Fibroblast of lung (primary cell): Measurements from ENCODE around the gene C14orf119. TPM values are rescaled to one million over a fixed set of nuclear protein-coding genes. Genes with fewer than 3 reads are reported as not detected.

Source experiments
- DNase-seq, 2 donors: peaks; one replicate each; pipeline versions ENCODE4 v3.0.0 to v3.0.0-alpha.2; 2010; ENCODE audit warnings: low read depth in 2 of 2
- H2AFZ ChIP-seq: 2 replicates; pipeline ENCODE4 v1.5.1; 2012; ENCODE audit warnings: low read length, control low read depth, inconsistent platforms
- H3K27ac ChIP-seq: 2 replicates; pipeline ENCODE4 v1.5.1; 2011; ENCODE audit warnings: low read length, control low read depth; ENCODE audit not compliant: insufficient read depth
- H3K27me3 ChIP-seq: 2 replicates; pipeline ENCODE4 v1.5.1; 2011; ENCODE audit warnings: mild to moderate bottlenecking, low read length; ENCODE audit not compliant: control insufficient read depth, insufficient read depth
- H3K36me3 ChIP-seq: 2 replicates; pipeline ENCODE4 v1.5.1; 2011; ENCODE audit warnings: low read length; ENCODE audit not compliant: control insufficient read depth, insufficient read depth
- H3K4me1 ChIP-seq: 2 replicates; pipeline ENCODE4 v1.5.1; 2011; ENCODE audit warnings: low read length; ENCODE audit not compliant: control insufficient read depth, insufficient read depth; ENCODE audit errors: extremely low read depth
- H3K4me2 ChIP-seq: 2 replicates; pipeline ENCODE4 v1.5.1; 2011; ENCODE audit warnings: low read length, control low read depth; ENCODE audit not compliant: insufficient read depth; ENCODE audit errors: extremely low read depth
- H3K4me3 ChIP-seq, 4 experiments: fragments of 200-600 bp in 1 of 4; sonication (generic) in 1 of 4; replicated peaks in 1 of 4; 2 replicates each; pipeline ENCODE4 v1.5.1; 2011 to 2016; ENCODE audit warnings: low read length in 4 of 4, low read depth in 3 of 4, mild to moderate bottlenecking in 3 of 4, control low read depth in 2 of 4, inconsistent platforms in 1 of 4, mixed read lengths in 1 of 4; ENCODE audit not compliant: insufficient read depth in 1 of 4; ENCODE audit errors: control extremely low read depth in 1 of 4
- H3K79me2 ChIP-seq: 2 replicates; pipeline ENCODE4 v1.5.1; 2012; ENCODE audit warnings: mild to moderate bottlenecking, low read length, inconsistent platforms; ENCODE audit not compliant: control insufficient read depth, insufficient read depth
- H3K9ac ChIP-seq: 2 replicates; pipeline ENCODE4 v1.5.1; 2011; ENCODE audit warnings: mild to moderate bottlenecking, low read length, control low read depth; ENCODE audit not compliant: insufficient read depth
- H3K9me3 ChIP-seq: 2 replicates; pipeline ENCODE4 v1.5.1; 2012; ENCODE audit warnings: low read depth, low read length; ENCODE audit not compliant: control insufficient read depth, insufficient read depth
- H4K20me1 ChIP-seq: 2 replicates; pipeline ENCODE4 v1.5.1; 2011; ENCODE audit warnings: low read length; ENCODE audit not compliant: control insufficient read depth, insufficient read depth; ENCODE audit errors: extremely low read depth
- CTCF ChIP-seq, 2 donors: IDR thresholded peaks in 1 of 2; conservative IDR thresholded peaks in 1 of 2; 1 replicate in 1 of 2; 2 replicates in 1 of 2; pipeline ENCODE4 v1.5.1; 2011 to 2012; ENCODE audit warnings: low read length in 2 of 2, control low read depth in 1 of 2, inconsistent platforms in 1 of 2, low read depth in 1 of 2, mild to moderate bottlenecking in 1 of 2
- EZH2 ChIP-seq: IDR thresholded peaks from 2 replicates; pipeline ENCODE4 v1.5.1; 2012; ENCODE audit warnings: low read length, control low read depth, mild to moderate bottlenecking; ENCODE audit errors: missing control alignments
- polyA plus RNA-seq, 2 donors: library from polyadenylated mRNA; depleted of rRNA in 1 of 2; stranded (reverse) in 1 of 2; unstranded in 1 of 2; fragments of >200 nt; gene quantifications; 2 replicates each; pipeline ENCODE4 v1.2.1, GENCODE V29; 2011 to 2012; ENCODE audit warnings: missing spikeins in 1 of 2
- total RNA-seq: library from RNA; depleted of rRNA; stranded (reverse); fragments of >200 nt; gene quantifications from 2 replicates; pipeline ENCODE4 v1.2.1, GENCODE V29; 2014

Gene C14orf119
- total and polyA plus RNA-seq, 2 donors (not counting 1 experiment from before 2014, with no cell fraction given) = 55.0 to 115 TPM

- TF ChIP-seq CTCF (conservative IDR thresholded peaks at IDR 0.05 in 1 of 2, IDR thresholded peaks at IDR 0.05 in 1 of 2; ENCODE audit: low read depth in 1 of 2, low read length in 2 of 2) (no peak), EZH2 (no peak)
These were observed 3.7 kb upstream of the C14orf119 start for GRCh38 chr14:23091294-23092225.

GRCh38 chr14:23093104-23093503 is 2.2 kb upstream of the C14orf119 start:
- no peak overlapping the region for H2AFZ ChIP-seq
- H3K79me2 ChIP-seq = peaks cover 70% of the 10 kb centered on the region
- no peak for DNase-seq
- no peaks in the 10 kb centered on the region for H3K4me1 ChIP-seq
- H3K36me3 ChIP-seq = peaks cover 17% of the 10 kb centered on the region
- no peak overlapping the region for H3K9ac ChIP-seq
- TF ChIP-seq EZH2 (no peak), CTCF (conservative IDR thresholded peaks at IDR 0.05 in 1 of 2, IDR thresholded peaks at IDR 0.05 in 1 of 2; ENCODE audit: low read depth in 1 of 2, low read length in 2 of 2) (no peak)
- peak overlapping the region in 2 of 4 experiments; percentile 86 to 93 for H3K4me3 ChIP-seq
- no peaks in the 10 kb centered on the region for H3K27me3 ChIP-seq
- peak overlapping the region; percentile 92 for H3K4me2 ChIP-seq
- no peaks in the 10 kb centered on the region for H3K9me3 ChIP-seq
- no peaks in the 10 kb centered on the region for H4K20me1 ChIP-seq
- H3K27ac ChIP-seq = no peak overlapping the region

More at GRCh38 chr14:23091294-23092225, 3.7 kb upstream of the C14orf119 start:
- no peak overlapping the region for H3K4me3 ChIP-seq
- no peaks in the 10 kb centered on the region for H3K9me3 ChIP-seq
- peaks cover 17% of the 10 kb centered on the region for H3K36me3 ChIP-seq
- H3K27ac ChIP-seq = no peak overlapping the region
- H3K4me2 ChIP-seq = no peak overlapping the region
- DNase-seq = no peak
- H4K20me1 ChIP-seq = peaks cover 1% of the 10 kb centered on the region
- H3K79me2 ChIP-seq = peaks cover 58% of the 10 kb centered on the region
- H3K27me3 ChIP-seq = no peaks in the 10 kb centered on the region
- no peaks in the 10 kb centered on the region for H3K4me1 ChIP-seq
- no peak overlapping the region for H2AFZ ChIP-seq
- no peak overlapping the region for H3K9ac ChIP-seq

GRCh38 chr14:23093526-23093925 is 1.8 kb upstream of the C14orf119 start:
- Histone ChIP-seq H3K4me1 (no peaks in the 10 kb centered on the region), H3K4me3 (peak overlapping the region; percentile 79 to 93 (median 87)), H3K79me2 (peaks cover 73% of the 10 kb centered on the region), H3K9ac (peak overlapping the region; percentile 99), H4K20me1 (no peaks in the 10 kb centered on the region), H2AFZ (no peak overlapping the region), H3K4me2 (peak overlapping the region; percentile 92), H3K27ac (peak overlapping the region; percentile 98), H3K27me3 (no peaks in the 10 kb centered on the region), H3K9me3 (no peaks in the 10 kb centered on the region), H3K36me3 (peaks cover 15% of the 10 kb centered on the region)
- TF ChIP-seq EZH2 (no peak), CTCF (conservative IDR thresholded peaks at IDR 0.05 in 1 of 2, IDR thresholded peaks at IDR 0.05 in 1 of 2; ENCODE audit: low read depth in 1 of 2, low read length in 2 of 2) (no peak)
- DNase-seq = no peak
